ENCODE data around the gene EPS8L2.

The EPS8L2 gene

GRCh38 chr11:708511-708910 is 2.5 kb downstream of the EPS8L2 start:
- H3K4me3 ChIP-seq: no peak overlapping the region
- DNase-seq (ENCODE audit: low spot score): no peak

GRCh38 chr11:709109-709997 is 3.3 kb downstream of the EPS8L2 start:
- Histone ChIP-seq H3K27ac (peak overlapping the region in 1 of 2 donors; percentile 32), H3K4me3 (no peak overlapping the region)
- no peak for TF ChIP-seq CTCF (IDR thresholded peaks at IDR 0.05)
- no peak for DNase-seq (ENCODE audit: low spot score)

More at GRCh38 chr11:708511-708910, 2.5 kb downstream of the EPS8L2 start:
- TF ChIP-seq CTCF (IDR thresholded peaks at IDR 0.05): no peak
- no peak overlapping the region for H3K27ac ChIP-seq

GRCh38 chr11:714436-714835 is 8.4 kb downstream of the EPS8L2 start:
- no peak for TF ChIP-seq CTCF (IDR thresholded peaks at IDR 0.05)
- DNase-seq (ENCODE audit: low spot score): no peak
- H3K27ac ChIP-seq: no peak overlapping the region
- H3K4me3 ChIP-seq: no peak overlapping the region

DNA sequence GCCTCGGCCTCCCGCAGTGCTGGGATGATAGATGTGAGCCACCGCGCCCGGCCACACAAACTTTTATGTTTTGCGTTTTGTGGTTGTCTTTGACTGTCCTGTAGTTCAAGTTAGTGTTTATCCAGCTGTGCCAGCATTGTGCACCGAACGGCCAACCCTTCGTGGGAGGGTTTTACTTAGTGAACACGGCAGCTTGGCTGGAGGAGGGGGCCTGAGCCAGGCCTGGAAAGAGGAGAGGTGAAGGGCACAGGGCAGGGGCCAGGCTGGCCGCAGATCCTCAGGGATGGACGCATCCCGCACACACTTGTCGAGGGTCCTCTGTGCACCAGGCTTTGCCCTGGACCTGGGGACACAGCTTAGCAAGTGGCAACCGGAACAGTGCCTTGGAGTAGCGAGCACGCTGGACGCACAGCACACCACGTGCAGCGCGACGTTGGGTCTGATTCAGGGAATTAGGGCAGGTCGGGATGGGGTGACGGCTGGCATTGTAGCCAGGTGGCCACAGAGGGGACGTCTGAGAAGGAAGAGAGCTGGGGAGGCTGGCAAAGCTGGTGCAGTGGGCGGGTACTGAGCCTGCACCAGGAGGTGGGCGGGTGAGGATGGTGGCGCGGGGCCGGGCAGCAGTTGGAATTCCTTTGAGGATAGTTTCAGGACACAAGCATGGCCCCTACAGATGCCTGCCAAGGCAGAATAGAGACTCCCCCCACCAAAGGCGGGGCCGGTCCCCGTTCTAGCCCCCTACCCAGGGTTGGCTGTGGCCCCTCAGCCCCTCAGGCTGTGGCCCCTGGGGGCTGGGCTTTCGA is 13.4 kb downstream of the EPS8L2 start:
- H3K4me3 ChIP-seq: no peak overlapping the region
- peak; percentile 71 for DNase-seq (ENCODE audit: low spot score)
- H3K27ac ChIP-seq: no peak overlapping the region
- TF ChIP-seq CTCF (IDR thresholded peaks at IDR 0.05): no peak

GRCh38 chr11:720017-720641 is 14.1 kb downstream of the EPS8L2 start:
- TF ChIP-seq CTCF (IDR thresholded peaks at IDR 0.05): no peak
- no peak overlapping the region for H3K27ac ChIP-seq
- DNase-seq (ENCODE audit: low spot score): no peak
- H3K4me3 ChIP-seq: no peak overlapping the region

GRCh38 chr11:720642-721246 is 14.7 kb downstream of the EPS8L2 start:
- H3K4me3 ChIP-seq: peak overlapping the region; percentile 11
- no peak for DNase-seq (ENCODE audit: low spot score)

More at GRCh38 chr11:720642-721246, 14.7 kb downstream of the EPS8L2 start:
- no peak for TF ChIP-seq CTCF (IDR thresholded peaks at IDR 0.05)
- H3K27ac ChIP-seq: no peak overlapping the region
